OCI-LY3 (cell line): ENCODE results near the gene TMEM37.

ENCODE experiments used
- H2AFZ ChIP-seq: fragments of 200-600, 300-600 bp; shearing (Covaris generic); 2 replicates; pipeline ENCODE4 v1.6.0; 2014; ENCODE audit warnings: antibody characterized with exemption, low read depth, low read length
- H3K27ac ChIP-seq: fragments of 200-600, 300-600 bp; sonication (generic); 2 replicates; pipeline ENCODE4 v1.5.1; 2014; ENCODE audit warnings: mild to moderate bottlenecking, low read length, moderate library complexity, mixed read lengths
- H3K27me3 ChIP-seq: fragments of 200-600, 300-600 bp; sonication (generic); 2 replicates; pipeline ENCODE4 v1.6.1; 2014; ENCODE audit warnings: low read depth, low read length, mixed read lengths
- H3K36me3 ChIP-seq: fragments of 200-600, 300-600 bp; sonication (generic); replicated peaks from 2 replicates; pipeline ENCODE3; 2014; ENCODE audit warnings: low read depth, low read length, mixed read lengths
- H3K4me1 ChIP-seq: fragments of 300-600, 200-600 bp; sonication (generic); 2 replicates; pipeline ENCODE4 v1.6.1; 2014; ENCODE audit warnings: low read length, mixed read lengths
- H3K4me2 ChIP-seq: fragments of 200-600, 300-600 bp; sonication (generic); 2 replicates; pipeline ENCODE4 v1.6.1; 2014; ENCODE audit warnings: low read length, mixed read lengths
- H3K4me3 ChIP-seq: fragments of 300-600, 200-600 bp; sonication (generic); 2 replicates; pipeline ENCODE4 v1.5.1; 2014; ENCODE audit warnings: antibody characterized with exemption, mild to moderate bottlenecking, low read length, moderate library complexity
- H3K79me2 ChIP-seq: fragments of 300-600, 200-600 bp; shearing (Covaris generic); 2 replicates; pipeline ENCODE4 v1.6.1; 2014; ENCODE audit warnings: mild to moderate bottlenecking, low read length, mixed read lengths
- H3K9ac ChIP-seq: fragments of 300-600, 200-600 bp; shearing (Covaris generic); 2 replicates; pipeline ENCODE4 v1.6.0; 2014; ENCODE audit warnings: mild to moderate bottlenecking, low read length, moderate library complexity
- H3K9me3 ChIP-seq: fragments of 200-600, 300-600 bp; shearing (Covaris generic); 2 replicates; pipeline ENCODE4 v1.6.1; 2014; ENCODE audit warnings: low read length, mixed read lengths; ENCODE audit not compliant: insufficient read depth
- H4K20me1 ChIP-seq: fragments of 200-600, 300-600 bp; sonication (generic); 2 replicates; pipeline ENCODE4 v1.6.1; 2016; ENCODE audit warnings: low read length, mixed read lengths; ENCODE audit not compliant: insufficient read depth
- EZH2phosphoT487 ChIP-seq: fragments of 200-600 bp; shearing (Covaris generic); IDR thresholded peaks from 2 replicates; pipeline ENCODE4 v1.6.1; 2018; ENCODE audit warnings: antibody characterized with exemption, mixed run types, low read depth
- TF ChIP-seq, protein P1 (sequence below): fragments of 200-600, 300-600 bp; sonication (generic); IDR thresholded peaks from 2 replicates; pipeline ENCODE4 v1.5.1; 2014; ENCODE audit warnings: antibody characterized with exemption, low read length, low read depth

The TMEM37 gene

DNA sequence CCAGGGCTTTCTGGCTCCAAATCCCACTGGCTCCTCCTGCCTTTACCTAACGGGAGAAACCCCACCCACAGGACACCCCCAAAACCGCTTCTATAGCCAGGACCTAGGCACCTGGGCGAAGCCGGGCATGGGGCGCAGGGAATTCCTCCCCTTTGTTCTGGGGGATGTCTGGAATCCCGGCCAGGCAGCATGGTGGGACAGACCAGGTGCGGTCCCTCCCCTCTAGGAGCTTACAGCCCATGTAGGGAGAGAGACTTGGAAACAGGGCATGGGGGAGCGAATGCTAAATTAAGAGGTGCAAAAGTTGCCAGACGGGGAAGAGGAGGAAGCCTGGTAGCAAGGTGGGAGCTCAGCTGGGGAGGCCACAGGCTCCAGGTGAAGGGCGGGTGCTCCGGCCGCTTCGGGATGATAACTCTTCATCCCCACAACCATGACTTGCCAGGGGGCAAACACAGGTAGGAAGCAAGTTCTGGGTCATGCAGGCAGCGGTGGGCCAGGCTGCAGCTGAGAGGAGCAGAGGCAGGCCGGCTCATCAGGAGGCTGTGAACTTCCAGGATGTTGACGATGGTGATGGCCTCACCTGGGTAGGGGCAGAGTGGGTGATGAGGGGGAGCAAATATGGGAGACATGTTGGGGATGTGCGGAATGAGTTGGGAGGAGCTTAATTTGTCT, 1.3 kb downstream of the TMEM37 start:
- Histone ChIP-seq H2AFZ (no peak overlapping the region), H3K27me3 (peaks cover 70% of the 10 kb centered on the region), H3K9me3 (no peaks in the 10 kb centered on the region), H4K20me1 (no peaks in the 10 kb centered on the region), H3K4me3 (no peak overlapping the region), H3K9ac (no peak overlapping the region), H3K4me2 (no peak overlapping the region), H3K36me3 (no peaks in the 10 kb centered on the region), H3K79me2 (no peaks in the 10 kb centered on the region), H3K27ac (no peak overlapping the region), H3K4me1 (peaks cover 21% of the 10 kb centered on the region)
- TF ChIP-seq, protein P1, sequence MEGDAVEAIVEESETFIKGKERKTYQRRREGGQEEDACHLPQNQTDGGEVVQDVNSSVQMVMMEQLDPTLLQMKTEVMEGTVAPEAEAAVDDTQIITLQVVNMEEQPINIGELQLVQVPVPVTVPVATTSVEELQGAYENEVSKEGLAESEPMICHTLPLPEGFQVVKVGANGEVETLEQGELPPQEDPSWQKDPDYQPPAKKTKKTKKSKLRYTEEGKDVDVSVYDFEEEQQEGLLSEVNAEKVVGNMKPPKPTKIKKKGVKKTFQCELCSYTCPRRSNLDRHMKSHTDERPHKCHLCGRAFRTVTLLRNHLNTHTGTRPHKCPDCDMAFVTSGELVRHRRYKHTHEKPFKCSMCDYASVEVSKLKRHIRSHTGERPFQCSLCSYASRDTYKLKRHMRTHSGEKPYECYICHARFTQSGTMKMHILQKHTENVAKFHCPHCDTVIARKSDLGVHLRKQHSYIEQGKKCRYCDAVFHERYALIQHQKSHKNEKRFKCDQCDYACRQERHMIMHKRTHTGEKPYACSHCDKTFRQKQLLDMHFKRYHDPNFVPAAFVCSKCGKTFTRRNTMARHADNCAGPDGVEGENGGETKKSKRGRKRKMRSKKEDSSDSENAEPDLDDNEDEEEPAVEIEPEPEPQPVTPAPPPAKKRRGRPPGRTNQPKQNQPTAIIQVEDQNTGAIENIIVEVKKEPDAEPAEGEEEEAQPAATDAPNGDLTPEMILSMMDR: no peak
- no peak for TF ChIP-seq EZH2phosphoT487

- no peak overlapping the region for H3K4me3 ChIP-seq
- no peak overlapping the region for H3K27ac ChIP-seq
- H3K9me3 ChIP-seq: no peaks in the 10 kb centered on the region
- H3K36me3 ChIP-seq: no peaks in the 10 kb centered on the region
- H3K79me2 ChIP-seq: no peaks in the 10 kb centered on the region
- H3K9ac ChIP-seq: no peak overlapping the region
- no peak overlapping the region for H2AFZ ChIP-seq
- peaks cover 72% of the 10 kb centered on the region for H3K27me3 ChIP-seq
- no peak overlapping the region for H3K4me2 ChIP-seq
- H4K20me1 ChIP-seq: no peaks in the 10 kb centered on the region
- H3K4me1 ChIP-seq: peaks cover 21% of the 10 kb centered on the region
- TF ChIP-seq, protein P1: no peak
- no peak for TF ChIP-seq EZH2phosphoT487
These were observed 2.1 kb downstream of the TMEM37 start for GRCh38 chr2:119433636-119434327.

DNA sequence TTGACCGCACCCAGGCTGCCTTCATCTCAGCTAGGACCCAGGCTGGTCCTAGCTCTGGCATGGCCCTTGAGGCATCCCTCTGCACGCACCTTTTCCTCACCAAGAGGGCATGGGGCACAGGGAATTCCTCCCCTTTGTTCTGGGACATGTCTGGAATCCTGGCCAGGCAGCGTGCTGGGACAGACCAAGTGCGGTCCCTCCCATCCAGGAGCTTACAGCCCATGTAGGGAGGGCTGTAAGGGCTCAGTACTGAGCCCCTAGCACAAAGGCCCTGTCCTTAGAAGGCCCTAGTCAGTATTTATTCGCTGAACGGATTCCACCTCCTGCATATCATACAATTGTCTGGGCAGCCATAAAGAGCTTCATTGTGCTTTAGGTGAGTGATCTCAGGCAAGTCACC, 3.0 kb downstream of the TMEM37 start:
- Histone ChIP-seq H3K9me3 (no peaks in the 10 kb centered on the region), H4K20me1 (no peaks in the 10 kb centered on the region), H3K4me2 (no peak overlapping the region), H3K79me2 (no peaks in the 10 kb centered on the region), H3K36me3 (no peaks in the 10 kb centered on the region), H3K4me1 (peaks cover 21% of the 10 kb centered on the region), H3K9ac (no peak overlapping the region), H2AFZ (no peak overlapping the region), H3K27ac (no peak overlapping the region), H3K27me3 (peaks cover 69% of the 10 kb centered on the region), H3K4me3 (no peak overlapping the region)
- no peak for TF ChIP-seq EZH2phosphoT487
- TF ChIP-seq, protein P1: no peak

DNA sequence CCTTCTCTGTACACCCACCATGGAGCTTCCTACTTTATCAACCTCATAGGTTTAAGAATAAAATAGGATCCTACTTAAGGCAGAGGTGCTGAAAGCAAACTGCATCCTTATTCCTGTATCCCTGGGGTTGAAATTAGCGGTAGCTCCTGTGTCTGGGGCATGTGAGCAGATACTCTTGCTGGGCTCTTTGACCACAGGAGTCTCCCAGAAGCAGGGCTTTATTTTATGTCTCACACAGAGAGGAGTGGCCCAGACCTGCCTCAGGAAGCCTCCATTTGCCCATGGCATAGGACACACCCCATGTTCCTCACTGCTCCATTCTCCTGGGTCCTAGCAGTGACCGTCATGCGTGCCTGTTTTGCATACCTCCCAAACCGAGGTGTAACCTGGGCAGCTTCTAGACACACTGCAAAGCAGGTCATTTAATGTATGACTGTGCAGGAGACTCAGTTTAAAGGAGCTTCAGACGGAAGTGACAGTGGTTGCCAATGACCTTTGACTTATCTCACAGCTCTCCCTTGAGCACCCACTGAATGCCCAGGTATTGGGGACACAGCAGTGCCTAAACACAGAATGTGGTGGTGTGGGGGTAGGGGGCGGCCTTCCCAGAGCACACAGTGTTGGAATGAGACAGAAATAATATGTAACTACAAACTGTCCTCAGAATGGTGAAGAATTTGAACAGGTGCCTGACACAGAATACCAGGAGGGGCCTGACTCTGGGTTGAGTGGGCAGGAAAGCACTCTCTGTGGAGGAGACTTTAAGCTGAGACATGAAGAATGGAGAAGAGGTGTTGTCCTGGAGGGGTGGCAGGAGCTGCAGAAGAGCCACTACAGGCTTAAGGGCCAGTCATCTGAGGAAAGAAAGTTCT, 3.7 kb downstream of the TMEM37 start:
- no peaks in the 10 kb centered on the region for H3K79me2 ChIP-seq
- no peak overlapping the region for H3K4me2 ChIP-seq
- no peaks in the 10 kb centered on the region for H3K36me3 ChIP-seq
- no peaks in the 10 kb centered on the region for H3K9me3 ChIP-seq
- no peak overlapping the region for H3K4me3 ChIP-seq
- no peak for TF ChIP-seq EZH2phosphoT487
- TF ChIP-seq, protein P1: no peak
- peaks cover 69% of the 10 kb centered on the region for H3K27me3 ChIP-seq
- H3K4me1 ChIP-seq: peaks cover 15% of the 10 kb centered on the region
- no peak overlapping the region for H3K27ac ChIP-seq
- no peaks in the 10 kb centered on the region for H4K20me1 ChIP-seq
- no peak overlapping the region for H2AFZ ChIP-seq
- no peak overlapping the region for H3K9ac ChIP-seq
